WTC11 (cell line): ENCODE measurements around the gene ATP6V1F. TPM values are rescaled to one million over a fixed set of nuclear protein-coding genes. Genes with fewer than 3 reads are reported as not detected.

Experiments used
- ATF1 ChIP-seq: sonication (generic); formaldehyde crosslinking; IDR thresholded peaks from 2 replicates; pipeline ENCODE4 v1.8.1; 2023; ENCODE audit warnings: mild to moderate bottlenecking, moderate library complexity, missing genetic modification reagents
- CREM ChIP-seq: sonication (generic); formaldehyde crosslinking; IDR thresholded peaks from 2 replicates; pipeline ENCODE4 v1.8.1; 2022; ENCODE audit warnings: mild to moderate bottlenecking, missing genetic modification reagents, moderate library complexity
- ESRRA ChIP-seq: sonication (generic); formaldehyde crosslinking; IDR thresholded peaks from 2 replicates; pipeline ENCODE4 v1.8.1; 2022; ENCODE audit warnings: mild to moderate bottlenecking, missing genetic modification reagents, borderline replicate concordance
- FOXJ3 ChIP-seq: sonication (generic); formaldehyde crosslinking; IDR thresholded peaks from 2 replicates; pipeline ENCODE4 v1.9.0; 2021; ENCODE audit warnings: missing genetic modification reagents, mild to moderate bottlenecking, borderline replicate concordance
- GTF2I ChIP-seq: fragments of 250-450 bp; sonication (Bioruptor Pico); conservative IDR thresholded peaks from 2 replicates; pipeline ENCODE4 v1.4.0; 2021; ENCODE audit warnings: mild to moderate bottlenecking
- KAT7 ChIP-seq: sonication (generic); formaldehyde crosslinking; IDR thresholded peaks from 2 replicates; pipeline ENCODE4 v1.8.1; 2023; ENCODE audit warnings: missing genetic modification reagents, mild to moderate bottlenecking, borderline replicate concordance
- MXD4 ChIP-seq: fragments of 250-450 bp; sonication (Bioruptor Pico); IDR thresholded peaks from 2 replicates; pipeline ENCODE4 v1.8.0; 2021; ENCODE audit warnings: mild to moderate bottlenecking, moderate library complexity, borderline replicate concordance
- NFYB ChIP-seq: sonication (generic); formaldehyde crosslinking; conservative IDR thresholded peaks from 2 replicates; pipeline ENCODE4 v1.8.0; 2022; ENCODE audit warnings: low read depth, missing genetic modification reagents
- NR1H2 ChIP-seq: sonication (generic); formaldehyde crosslinking; IDR thresholded peaks from 2 replicates; pipeline ENCODE4 v1.9.0; 2021; ENCODE audit warnings: mild to moderate bottlenecking, moderate library complexity, missing genetic modification reagents
- PRRX2 ChIP-seq: fragments of 250-450 bp; sonication (Bioruptor Pico); IDR thresholded peaks from 2 replicates; pipeline ENCODE4 v1.8.0; 2021; ENCODE audit warnings: mild to moderate bottlenecking
- SP1 ChIP-seq: sonication (generic); formaldehyde crosslinking; conservative IDR thresholded peaks from 2 replicates; pipeline ENCODE4 v1.8.1; 2022; ENCODE audit warnings: missing genetic modification reagents
- TCF7 ChIP-seq: sonication (generic); formaldehyde crosslinking; IDR thresholded peaks from 2 replicates; pipeline ENCODE4 v1.8.0; 2022; ENCODE audit warnings: mild to moderate bottlenecking, low read depth, missing genetic modification reagents, moderate library complexity
- ZNF219 ChIP-seq: sonication (generic); formaldehyde crosslinking; IDR thresholded peaks from 2 replicates; pipeline ENCODE4 v1.8.0; 2023; ENCODE audit warnings: missing genetic modification reagents, mild to moderate bottlenecking, borderline replicate concordance
- ZNF416 ChIP-seq: fragments of 250-450 bp; sonication (Bioruptor Pico); IDR thresholded peaks from 2 replicates; pipeline ENCODE4 v1.9.0; 2021; ENCODE audit warnings: mild to moderate bottlenecking, inconsistent platforms
- total RNA-seq: library from RNA; stranded (reverse); gene quantifications from 3 replicates; pipeline ENCODE4 v1.2.3, GENCODE V29; 2021
- TF ChIP-seq, protein P1 (sequence below): sonication (generic); formaldehyde crosslinking; IDR thresholded peaks from 2 replicates; pipeline ENCODE4 v1.8.1; 2023; ENCODE audit warnings: mild to moderate bottlenecking, missing genetic modification reagents, borderline replicate concordance
- TF ChIP-seq, protein P2 (sequence below): sonication (generic); formaldehyde crosslinking; IDR thresholded peaks from 2 replicates; pipeline ENCODE4 v1.8.0; 2023; ENCODE audit warnings: mild to moderate bottlenecking, missing genetic modification reagents
- TF ChIP-seq, protein P3 (sequence below): sonication (generic); formaldehyde crosslinking; conservative IDR thresholded peaks from 2 replicates; pipeline ENCODE4 v1.8.1; 2022; ENCODE audit warnings: mild to moderate bottlenecking, missing genetic modification reagents
- TF ChIP-seq, protein P4 (sequence below): sonication (generic); formaldehyde crosslinking; IDR thresholded peaks from 2 replicates; pipeline ENCODE4 v1.8.1; 2022; ENCODE audit warnings: low read depth, mild to moderate bottlenecking, moderate library complexity, missing genetic modification reagents, borderline replicate concordance
- TF ChIP-seq, protein P5 (sequence below): fragments of 250-450 bp; sonication (Bioruptor Pico); IDR thresholded peaks from 2 replicates; pipeline ENCODE4 v1.9.0; 2021; ENCODE audit warnings: mild to moderate bottlenecking
- TF ChIP-seq, protein P6 (sequence below): sonication (generic); formaldehyde crosslinking; IDR thresholded peaks from 2 replicates; pipeline ENCODE4 v1.8.0; 2023; ENCODE audit warnings: missing genetic modification reagents, mild to moderate bottlenecking, borderline replicate concordance
- TF ChIP-seq, protein P7 (sequence below): sonication (generic); formaldehyde crosslinking; IDR thresholded peaks from 2 replicates; pipeline ENCODE4 v1.8.1; 2023; ENCODE audit warnings: mild to moderate bottlenecking, missing genetic modification reagents, moderate library complexity

ATP6V1F gene
- total RNA-seq, 1 experiment from 2014 or later = 117 TPM

DNA sequence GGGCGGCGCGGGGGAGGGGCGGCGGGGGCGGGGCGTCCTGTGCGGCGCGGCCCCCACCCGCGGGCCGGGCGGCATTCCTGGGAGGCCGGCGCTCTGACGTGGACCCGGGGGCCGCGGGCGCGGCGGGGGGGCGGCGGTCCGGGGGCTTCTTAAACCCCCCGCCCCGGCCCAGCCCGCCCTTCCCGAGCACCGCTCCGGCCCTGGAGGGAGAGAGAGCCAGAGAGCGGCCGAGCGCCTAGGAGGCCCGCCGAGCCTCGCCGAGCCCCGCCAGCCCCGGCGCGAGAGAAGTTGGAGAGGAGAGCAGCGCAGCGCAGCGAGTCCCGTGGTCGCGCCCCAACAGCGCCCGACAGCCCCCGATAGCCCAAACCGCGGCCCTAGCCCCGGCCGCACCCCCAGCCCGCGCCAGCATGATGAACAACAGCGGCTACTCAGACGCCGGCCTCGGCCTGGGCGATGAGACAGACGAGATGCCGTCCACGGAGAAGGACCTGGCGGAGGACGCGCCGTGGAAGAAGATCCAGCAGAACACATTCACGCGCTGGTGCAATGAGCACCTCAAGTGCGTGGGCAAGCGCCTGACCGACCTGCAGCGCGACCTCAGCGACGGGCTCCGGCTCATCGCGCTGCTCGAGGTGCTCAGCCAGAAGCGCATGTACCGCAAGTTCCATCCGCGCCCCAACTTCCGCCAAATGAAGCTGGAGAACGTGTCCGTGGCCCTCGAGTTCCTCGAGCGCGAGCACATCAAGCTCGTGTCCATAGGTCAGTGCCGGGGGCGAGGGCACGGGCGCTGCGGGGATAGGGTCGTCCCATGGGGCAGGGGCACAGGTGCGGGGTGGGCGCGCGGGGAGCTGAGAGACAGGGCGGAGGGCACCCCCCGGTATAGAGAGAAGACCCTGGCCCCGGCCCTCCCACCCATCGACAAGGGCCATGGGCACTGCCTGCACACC, 32.2 kb upstream of the ATP6V1F start, which contains the start of gene FLNC (continued):
- TF ChIP-seq, protein P1, sequence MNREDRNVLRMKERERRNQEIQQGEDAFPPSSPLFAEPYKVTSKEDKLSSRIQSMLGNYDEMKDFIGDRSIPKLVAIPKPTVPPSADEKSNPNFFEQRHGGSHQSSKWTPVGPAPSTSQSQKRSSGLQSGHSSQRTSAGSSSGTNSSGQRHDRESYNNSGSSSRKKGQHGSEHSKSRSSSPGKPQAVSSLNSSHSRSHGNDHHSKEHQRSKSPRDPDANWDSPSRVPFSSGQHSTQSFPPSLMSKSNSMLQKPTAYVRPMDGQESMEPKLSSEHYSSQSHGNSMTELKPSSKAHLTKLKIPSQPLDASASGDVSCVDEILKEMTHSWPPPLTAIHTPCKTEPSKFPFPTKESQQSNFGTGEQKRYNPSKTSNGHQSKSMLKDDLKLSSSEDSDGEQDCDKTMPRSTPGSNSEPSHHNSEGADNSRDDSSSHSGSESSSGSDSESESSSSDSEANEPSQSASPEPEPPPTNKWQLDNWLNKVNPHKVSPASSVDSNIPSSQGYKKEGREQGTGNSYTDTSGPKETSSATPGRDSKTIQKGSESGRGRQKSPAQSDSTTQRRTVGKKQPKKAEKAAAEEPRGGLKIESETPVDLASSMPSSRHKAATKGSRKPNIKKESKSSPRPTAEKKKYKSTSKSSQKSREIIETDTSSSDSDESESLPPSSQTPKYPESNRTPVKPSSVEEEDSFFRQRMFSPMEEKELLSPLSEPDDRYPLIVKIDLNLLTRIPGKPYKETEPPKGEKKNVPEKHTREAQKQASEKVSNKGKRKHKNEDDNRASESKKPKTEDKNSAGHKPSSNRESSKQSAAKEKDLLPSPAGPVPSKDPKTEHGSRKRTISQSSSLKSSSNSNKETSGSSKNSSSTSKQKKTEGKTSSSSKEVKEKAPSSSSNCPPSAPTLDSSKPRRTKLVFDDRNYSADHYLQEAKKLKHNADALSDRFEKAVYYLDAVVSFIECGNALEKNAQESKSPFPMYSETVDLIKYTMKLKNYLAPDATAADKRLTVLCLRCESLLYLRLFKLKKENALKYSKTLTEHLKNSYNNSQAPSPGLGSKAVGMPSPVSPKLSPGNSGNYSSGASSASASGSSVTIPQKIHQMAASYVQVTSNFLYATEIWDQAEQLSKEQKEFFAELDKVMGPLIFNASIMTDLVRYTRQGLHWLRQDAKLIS (CRISPR knock-in tag) = no peak
- TF ChIP-seq, protein P2, sequence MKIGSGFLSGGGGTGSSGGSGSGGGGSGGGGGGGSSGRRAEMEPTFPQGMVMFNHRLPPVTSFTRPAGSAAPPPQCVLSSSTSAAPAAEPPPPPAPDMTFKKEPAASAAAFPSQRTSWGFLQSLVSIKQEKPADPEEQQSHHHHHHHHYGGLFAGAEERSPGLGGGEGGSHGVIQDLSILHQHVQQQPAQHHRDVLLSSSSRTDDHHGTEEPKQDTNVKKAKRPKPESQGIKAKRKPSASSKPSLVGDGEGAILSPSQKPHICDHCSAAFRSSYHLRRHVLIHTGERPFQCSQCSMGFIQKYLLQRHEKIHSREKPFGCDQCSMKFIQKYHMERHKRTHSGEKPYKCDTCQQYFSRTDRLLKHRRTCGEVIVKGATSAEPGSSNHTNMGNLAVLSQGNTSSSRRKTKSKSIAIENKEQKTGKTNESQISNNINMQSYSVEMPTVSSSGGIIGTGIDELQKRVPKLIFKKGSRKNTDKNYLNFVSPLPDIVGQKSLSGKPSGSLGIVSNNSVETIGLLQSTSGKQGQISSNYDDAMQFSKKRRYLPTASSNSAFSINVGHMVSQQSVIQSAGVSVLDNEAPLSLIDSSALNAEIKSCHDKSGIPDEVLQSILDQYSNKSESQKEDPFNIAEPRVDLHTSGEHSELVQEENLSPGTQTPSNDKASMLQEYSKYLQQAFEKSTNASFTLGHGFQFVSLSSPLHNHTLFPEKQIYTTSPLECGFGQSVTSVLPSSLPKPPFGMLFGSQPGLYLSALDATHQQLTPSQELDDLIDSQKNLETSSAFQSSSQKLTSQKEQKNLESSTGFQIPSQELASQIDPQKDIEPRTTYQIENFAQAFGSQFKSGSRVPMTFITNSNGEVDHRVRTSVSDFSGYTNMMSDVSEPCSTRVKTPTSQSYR = peak; percentile 78; the same call in 1 of the 2 replicates
- TF ChIP-seq, protein P3, sequence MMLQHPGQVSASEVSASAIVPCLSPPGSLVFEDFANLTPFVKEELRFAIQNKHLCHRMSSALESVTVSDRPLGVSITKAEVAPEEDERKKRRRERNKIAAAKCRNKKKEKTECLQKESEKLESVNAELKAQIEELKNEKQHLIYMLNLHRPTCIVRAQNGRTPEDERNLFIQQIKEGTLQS = no peak
- no peak for TF ChIP-seq PRRX2 (CRISPR knock-in tag)
- TF ChIP-seq GTF2I (CRISPR knock-in tag) = no peak
- no peak for TF ChIP-seq ZNF416 (CRISPR knock-in tag)
- TF ChIP-seq TCF7 (CRISPR knock-in tag) = no peak
- TF ChIP-seq, protein P4, sequence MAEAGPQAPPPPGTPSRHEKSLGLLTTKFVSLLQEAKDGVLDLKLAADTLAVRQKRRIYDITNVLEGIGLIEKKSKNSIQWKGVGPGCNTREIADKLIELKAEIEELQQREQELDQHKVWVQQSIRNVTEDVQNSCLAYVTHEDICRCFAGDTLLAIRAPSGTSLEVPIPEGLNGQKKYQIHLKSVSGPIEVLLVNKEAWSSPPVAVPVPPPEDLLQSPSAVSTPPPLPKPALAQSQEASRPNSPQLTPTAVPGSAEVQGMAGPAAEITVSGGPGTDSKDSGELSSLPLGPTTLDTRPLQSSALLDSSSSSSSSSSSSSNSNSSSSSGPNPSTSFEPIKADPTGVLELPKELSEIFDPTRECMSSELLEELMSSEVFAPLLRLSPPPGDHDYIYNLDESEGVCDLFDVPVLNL = no peak
- no peak for TF ChIP-seq MXD4 (CRISPR knock-in tag)
- 0 out of 2 replicates have a peak, but pooled peaks have one; percentile 60 for TF ChIP-seq CREM (CRISPR knock-in tag)
- no peak for TF ChIP-seq SP1 (CRISPR knock-in tag)
- TF ChIP-seq, protein P5, sequence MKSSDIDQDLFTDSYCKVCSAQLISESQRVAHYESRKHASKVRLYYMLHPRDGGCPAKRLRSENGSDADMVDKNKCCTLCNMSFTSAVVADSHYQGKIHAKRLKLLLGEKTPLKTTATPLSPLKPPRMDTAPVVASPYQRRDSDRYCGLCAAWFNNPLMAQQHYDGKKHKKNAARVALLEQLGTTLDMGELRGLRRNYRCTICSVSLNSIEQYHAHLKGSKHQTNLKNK (CRISPR knock-in tag) = no peak
- TF ChIP-seq FOXJ3 (CRISPR knock-in tag) = no peak
- no peak for TF ChIP-seq NR1H2 (CRISPR knock-in tag)
- TF ChIP-seq ATF1 (CRISPR knock-in tag) = 0 out of 2 replicates have a peak, but pooled peaks have one; percentile 57
- TF ChIP-seq, protein P6, sequence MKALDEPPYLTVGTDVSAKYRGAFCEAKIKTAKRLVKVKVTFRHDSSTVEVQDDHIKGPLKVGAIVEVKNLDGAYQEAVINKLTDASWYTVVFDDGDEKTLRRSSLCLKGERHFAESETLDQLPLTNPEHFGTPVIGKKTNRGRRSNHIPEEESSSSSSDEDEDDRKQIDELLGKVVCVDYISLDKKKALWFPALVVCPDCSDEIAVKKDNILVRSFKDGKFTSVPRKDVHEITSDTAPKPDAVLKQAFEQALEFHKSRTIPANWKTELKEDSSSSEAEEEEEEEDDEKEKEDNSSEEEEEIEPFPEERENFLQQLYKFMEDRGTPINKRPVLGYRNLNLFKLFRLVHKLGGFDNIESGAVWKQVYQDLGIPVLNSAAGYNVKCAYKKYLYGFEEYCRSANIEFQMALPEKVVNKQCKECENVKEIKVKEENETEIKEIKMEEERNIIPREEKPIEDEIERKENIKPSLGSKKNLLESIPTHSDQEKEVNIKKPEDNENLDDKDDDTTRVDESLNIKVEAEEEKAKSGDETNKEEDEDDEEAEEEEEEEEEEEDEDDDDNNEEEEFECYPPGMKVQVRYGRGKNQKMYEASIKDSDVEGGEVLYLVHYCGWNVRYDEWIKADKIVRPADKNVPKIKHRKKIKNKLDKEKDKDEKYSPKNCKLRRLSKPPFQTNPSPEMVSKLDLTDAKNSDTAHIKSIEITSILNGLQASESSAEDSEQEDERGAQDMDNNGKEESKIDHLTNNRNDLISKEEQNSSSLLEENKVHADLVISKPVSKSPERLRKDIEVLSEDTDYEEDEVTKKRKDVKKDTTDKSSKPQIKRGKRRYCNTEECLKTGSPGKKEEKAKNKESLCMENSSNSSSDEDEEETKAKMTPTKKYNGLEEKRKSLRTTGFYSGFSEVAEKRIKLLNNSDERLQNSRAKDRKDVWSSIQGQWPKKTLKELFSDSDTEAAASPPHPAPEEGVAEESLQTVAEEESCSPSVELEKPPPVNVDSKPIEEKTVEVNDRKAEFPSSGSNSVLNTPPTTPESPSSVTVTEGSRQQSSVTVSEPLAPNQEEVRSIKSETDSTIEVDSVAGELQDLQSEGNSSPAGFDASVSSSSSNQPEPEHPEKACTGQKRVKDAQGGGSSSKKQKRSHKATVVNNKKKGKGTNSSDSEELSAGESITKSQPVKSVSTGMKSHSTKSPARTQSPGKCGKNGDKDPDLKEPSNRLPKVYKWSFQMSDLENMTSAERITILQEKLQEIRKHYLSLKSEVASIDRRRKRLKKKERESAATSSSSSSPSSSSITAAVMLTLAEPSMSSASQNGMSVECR (CRISPR knock-in tag) = peak; percentile 98
- TF ChIP-seq, protein P7, sequence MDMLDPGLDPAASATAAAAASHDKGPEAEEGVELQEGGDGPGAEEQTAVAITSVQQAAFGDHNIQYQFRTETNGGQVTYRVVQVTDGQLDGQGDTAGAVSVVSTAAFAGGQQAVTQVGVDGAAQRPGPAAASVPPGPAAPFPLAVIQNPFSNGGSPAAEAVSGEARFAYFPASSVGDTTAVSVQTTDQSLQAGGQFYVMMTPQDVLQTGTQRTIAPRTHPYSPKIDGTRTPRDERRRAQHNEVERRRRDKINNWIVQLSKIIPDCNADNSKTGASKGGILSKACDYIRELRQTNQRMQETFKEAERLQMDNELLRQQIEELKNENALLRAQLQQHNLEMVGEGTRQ (CRISPR knock-in tag) = no peak
- no peak for TF ChIP-seq ZNF219 (CRISPR knock-in tag)
- TF ChIP-seq NFYB (CRISPR knock-in tag) = no peak
- peak; percentile 81; the same call in 1 of the 2 replicates for TF ChIP-seq ESRRA (CRISPR knock-in tag)
- no peak for TF ChIP-seq KAT7 (CRISPR knock-in tag)
